HCT116 (cell line): ENCODE measurements around the gene UVSSA. TPM values are rescaled to one million over a fixed set of nuclear protein-coding genes. Genes with fewer than 3 reads are reported as not detected.

Experiments
- ATAC-seq: fragments of 200-7000 bp; cut with Tn5 transposase; 2 replicates; pipeline ENCODE4 v1.9.1; 2020; ENCODE audit warnings: mild to moderate bottlenecking, moderate library complexity
- BruUV-seq: library from RNA; stranded (reverse); fragments of 400-500 nt; replicated peaks from 2 replicates; lab custom pipeline; 2021; lab: Mats Ljungman, UMichigan
- CTCF ChIA-PET: fragments of 300-600 bp; sonication (Branson Sonifier 250); formaldehyde crosslinking; loops from one replicate; lab custom pipeline; 2021; ENCODE audit warnings: antibody characterized with exemption; lab: Charles Lee
- POLR2A ChIA-PET: fragments of 300-600, 350-600 bp; sonication (Branson Sonifier 250); formaldehyde crosslinking; loops from one replicate; lab custom pipeline; 2021; ENCODE audit warnings: antibody characterized with exemption; lab: Charles Lee
- RAD21 ChIA-PET, 2 experiments: fragments of 300-600 bp; sonication (Branson Sonifier 250); formaldehyde crosslinking; loops; one replicate each; lab custom pipeline; 2023; ENCODE audit warnings: low total read pairs in 2 of 2; ENCODE audit not compliant: uncharacterized antibody in 2 of 2, unreplicated experiment in 2 of 2, low non-redundant PET in 1 of 2; lab: Charles Lee
- DNase-seq: peaks from one replicate; pipeline ENCODE4 v3.0.0-alpha.2; 2010; ENCODE audit warnings: low read depth, low spot score
- H2AFZ ChIP-seq: fragments of 200-600 bp; shearing (Covaris generic), sonication (generic); 2 replicates; pipeline ENCODE4 v1.6.1; 2017; ENCODE audit warnings: low read depth, mixed run types, mixed read lengths, antibody characterized with exemption, low read length; ENCODE audit not compliant: poor library complexity, severe bottlenecking
- H3K27ac ChIP-seq: 2 replicates; pipeline ENCODE4 v1.5.1; 2012; ENCODE audit warnings: low read depth, low read length
- H3K27me3 ChIP-seq: fragments of 200-600 bp; sonication (generic); 2 replicates; pipeline ENCODE4 v1.6.1; 2016; ENCODE audit warnings: mixed run types, low read length, mixed read lengths; ENCODE audit not compliant: insufficient read depth
- H3K36me3 ChIP-seq, 2 experiments: fragments of 200-500 bp in 1 of 2; fragments of 200-600 bp in 1 of 2; sonication (Bioruptor generic) in 1 of 2; sonication (generic) in 1 of 2; 2 replicates each; pipeline versions ENCODE4 v1.5.1 to v1.6.1; 2014 to 2016; ENCODE audit warnings: low read length in 2 of 2, inconsistent platforms in 1 of 2, mixed read lengths in 1 of 2, mixed run types in 1 of 2; ENCODE audit not compliant: insufficient read depth in 2 of 2, control insufficient read depth in 1 of 2
- H3K4me1 ChIP-seq, 2 experiments: fragments of 200-600 bp in 1 of 2; sonication (generic) in 1 of 2; 2 replicates each; pipeline versions ENCODE4 v1.5.1 to v1.6.1; 2012 to 2017; ENCODE audit warnings: low read length in 2 of 2, inconsistent platforms in 1 of 2, mild to moderate bottlenecking in 1 of 2, mixed read lengths in 1 of 2, mixed run types in 1 of 2, moderate library complexity in 1 of 2; ENCODE audit not compliant: insufficient read depth in 2 of 2, control insufficient read depth in 1 of 2
- H3K4me2 ChIP-seq: fragments of 200-600 bp; sonication (generic); 2 replicates; pipeline ENCODE4 v1.6.1; 2017; ENCODE audit warnings: mixed run types, low read length, mixed read lengths
- H3K4me3 ChIP-seq, 2 experiments: fragments of 200-600 bp in 1 of 2; sonication (generic) in 1 of 2; replicated peaks in 1 of 2; 2 replicates each; pipeline ENCODE4 v1.5.1; 2011 to 2016; ENCODE audit warnings: low read length in 2 of 2, control low read depth in 1 of 2, low read depth in 1 of 2, mild to moderate bottlenecking in 1 of 2, mixed read lengths in 1 of 2, mixed run types in 1 of 2
- H3K79me2 ChIP-seq: fragments of 200-600 bp; sonication (generic); 2 replicates; pipeline ENCODE4 v1.6.1; 2017; ENCODE audit warnings: mild to moderate bottlenecking, mixed run types, low read length, moderate library complexity, mixed read lengths; ENCODE audit not compliant: insufficient read depth
- H3K9ac ChIP-seq: fragments of 200-600 bp; sonication (generic); 2 replicates; pipeline ENCODE4 v1.6.1; 2016; ENCODE audit warnings: low read length, mixed read lengths
- H3K9me2 ChIP-seq: fragments of 200-600 bp; sonication (generic), shearing (Covaris generic); 2 replicates; pipeline ENCODE4 v1.6.1; 2017; ENCODE audit warnings: mixed run types, mild to moderate bottlenecking, moderate library complexity; ENCODE audit not compliant: insufficient read depth
- H3K9me3 ChIP-seq, 2 experiments: fragments of 200-500 bp in 1 of 2; fragments of 200-600 bp in 1 of 2; sonication (Bioruptor generic) in 1 of 2; sonication (generic) in 1 of 2; 2 replicates each; pipeline ENCODE4 v1.6.1; 2014 to 2017; ENCODE audit warnings: low read length in 2 of 2, mixed read lengths in 2 of 2, inconsistent platforms in 1 of 2, low read depth in 1 of 2, mild to moderate bottlenecking in 1 of 2, mixed run types in 1 of 2, moderate library complexity in 1 of 2; ENCODE audit not compliant: control insufficient read depth in 1 of 2, insufficient read depth in 1 of 2
- H4K20me1 ChIP-seq: fragments of 200-600 bp; sonication (generic), shearing (Covaris generic); 2 replicates; pipeline ENCODE4 v1.6.1; 2017; ENCODE audit warnings: mixed run types, mild to moderate bottlenecking, moderate library complexity; ENCODE audit not compliant: insufficient read depth
- CBX3 ChIP-seq: IDR thresholded peaks from 2 replicates; pipeline ENCODE4 v1.6.1; 2012; ENCODE audit warnings: low read depth
- EGR1 ChIP-seq: IDR thresholded peaks from 2 replicates; pipeline ENCODE4 v1.6.1; 2012; ENCODE audit warnings: low read depth
- ELF1 ChIP-seq: IDR thresholded peaks from 2 replicates; pipeline ENCODE4 v1.6.1; 2012; ENCODE audit warnings: low read depth, borderline replicate concordance
- EZH2 ChIP-seq: fragments of 200-600 bp; sonication (generic); IDR thresholded peaks from 2 replicates; pipeline ENCODE4 v1.6.1; 2017; ENCODE audit warnings: antibody characterized with exemption, mixed run types
- FOSL1 ChIP-seq: IDR thresholded peaks from 2 replicates; pipeline ENCODE4 v1.6.1; 2012; ENCODE audit warnings: low read depth
- JUND ChIP-seq: IDR thresholded peaks from 2 replicates; pipeline ENCODE4 v1.6.1; 2012
- MAX ChIP-seq: IDR thresholded peaks from 2 replicates; pipeline ENCODE4 v1.6.1; 2012
- POLR2A ChIP-seq: IDR thresholded peaks from 2 replicates; pipeline ENCODE4 v1.7.0; 2011; ENCODE audit warnings: borderline replicate concordance; ENCODE audit not compliant: insufficient read depth, insufficient read length; ENCODE audit errors: extremely low read depth
- SIN3A ChIP-seq: IDR thresholded peaks from 2 replicates; pipeline ENCODE4 v1.6.1; 2012; ENCODE audit warnings: low read depth
- SP1 ChIP-seq: IDR thresholded peaks from 2 replicates; pipeline ENCODE4 v1.6.1; 2012; ENCODE audit warnings: low read depth
- TCF7L2 ChIP-seq: IDR thresholded peaks from 2 replicates; pipeline ENCODE4 v1.7.0; 2011; ENCODE audit warnings: borderline replicate concordance, inconsistent platforms; ENCODE audit not compliant: insufficient read depth, insufficient read length; ENCODE audit errors: extremely low read depth
- YY1 ChIP-seq: IDR thresholded peaks from 2 replicates; pipeline ENCODE4 v1.6.1; 2011; ENCODE audit warnings: low read length, low read depth, moderate library complexity, mild to moderate bottlenecking; ENCODE audit not compliant: insufficient replicate concordance; ENCODE audit errors: extremely low read depth
- ZBTB33 ChIP-seq: IDR thresholded peaks from 2 replicates; pipeline ENCODE4 v1.6.1; 2011; ENCODE audit warnings: mild to moderate bottlenecking, low read length, moderate library complexity; ENCODE audit not compliant: insufficient replicate concordance; ENCODE audit errors: extremely low read depth
- ZFX ChIP-seq: fragments of 450-650 bp; IDR thresholded peaks from 2 replicates; pipeline ENCODE4 v1.6.1; 2017
- ZNF274 ChIP-seq: fragments of 200-500 bp; sonication (Bioruptor generic); IDR thresholded peaks from 2 replicates; pipeline ENCODE4 v1.6.1; 2014; ENCODE audit warnings: mild to moderate bottlenecking, low read depth, low read length, inconsistent platforms
- intact Hi-C: fragments of 100-400 bp; cut with micrococcal nuclease; formaldehyde crosslinking; loops from 2 replicates; pipeline ENCODE4 v1.10.0; 2022
- total RNA-seq: library from RNA; stranded (reverse); gene quantifications from one replicate; pipeline ENCODE4 v1.2.1, GENCODE V29; 2021; ENCODE audit not compliant: unreplicated experiment
- TF ChIP-seq, protein P1 (sequence below): IDR thresholded peaks from 2 replicates; pipeline ENCODE4 v1.6.1; 2012
- TF ChIP-seq, protein P2 (sequence below), 3 experiments: fragments of 200-600 bp in 1 of 3; sonication (generic) in 1 of 3; IDR thresholded peaks in 2 of 3; conservative IDR thresholded peaks in 1 of 3; 2 replicates each; pipeline ENCODE4 v1.5.1; 2012 to 2017; ENCODE audit warnings: low read depth in 2 of 3, low read length in 2 of 3, antibody characterized with exemption in 1 of 3, borderline replicate concordance in 1 of 3, control low read depth in 1 of 3, mild to moderate bottlenecking in 1 of 3, mixed read lengths in 1 of 3, mixed run types in 1 of 3, moderate library complexity in 1 of 3; ENCODE audit not compliant: insufficient read depth in 1 of 3

UVSSA gene
- total RNA-seq, 1 experiment from 2014 or later: 30.5 TPM

GRCh38 chr4:1315306-1315705 lies 31.7 kb upstream of the UVSSA start:
- RAD21 ChIA-PET: no interaction called here
- Histone ChIP-seq H3K4me2 (no peak overlapping the region), H3K9ac (no peak overlapping the region), H3K79me2 (peaks cover 61% of the 10 kb centered on the region), H3K27ac (no peak overlapping the region), H3K9me3 (no peaks in the 10 kb centered on the region), H3K9me2 (no peaks in the 10 kb centered on the region), H3K36me3 (peaks cover 27 to 48% of the 10 kb centered on the region in 2 experiments), H3K27me3 (no peaks in the 10 kb centered on the region), H2AFZ (no peak overlapping the region), H4K20me1 (no peaks in the 10 kb centered on the region), H3K4me1 (no peaks in the 10 kb centered on the region), H3K4me3 (no peak overlapping the region)
- DNase-seq (no peak), ATAC-seq (no peak)
- intact Hi-C loops: no loop called here
- CTCF ChIA-PET: no interaction called here
- POLR2A ChIA-PET: no interaction called here
- TF ChIP-seq SIN3A: no peak
- TF ChIP-seq SP1: no peak
- no peak for TF ChIP-seq POLR2A
- TF ChIP-seq ZBTB33: no peak
- TF ChIP-seq MAX: no peak
- TF ChIP-seq, protein P1, sequence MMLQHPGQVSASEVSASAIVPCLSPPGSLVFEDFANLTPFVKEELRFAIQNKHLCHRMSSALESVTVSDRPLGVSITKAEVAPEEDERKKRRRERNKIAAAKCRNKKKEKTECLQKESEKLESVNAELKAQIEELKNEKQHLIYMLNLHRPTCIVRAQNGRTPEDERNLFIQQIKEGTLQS: no peak
- TF ChIP-seq CBX3: no peak
- no peak for TF ChIP-seq EGR1
- TF ChIP-seq ZNF274: no peak
- no peak for TF ChIP-seq EZH2
- TF ChIP-seq FOSL1: no peak
- no peak for TF ChIP-seq YY1
- no peak for TF ChIP-seq TCF7L2
- no peak for TF ChIP-seq ELF1
- no peak for TF ChIP-seq ZFX
- TF ChIP-seq, protein P2, sequence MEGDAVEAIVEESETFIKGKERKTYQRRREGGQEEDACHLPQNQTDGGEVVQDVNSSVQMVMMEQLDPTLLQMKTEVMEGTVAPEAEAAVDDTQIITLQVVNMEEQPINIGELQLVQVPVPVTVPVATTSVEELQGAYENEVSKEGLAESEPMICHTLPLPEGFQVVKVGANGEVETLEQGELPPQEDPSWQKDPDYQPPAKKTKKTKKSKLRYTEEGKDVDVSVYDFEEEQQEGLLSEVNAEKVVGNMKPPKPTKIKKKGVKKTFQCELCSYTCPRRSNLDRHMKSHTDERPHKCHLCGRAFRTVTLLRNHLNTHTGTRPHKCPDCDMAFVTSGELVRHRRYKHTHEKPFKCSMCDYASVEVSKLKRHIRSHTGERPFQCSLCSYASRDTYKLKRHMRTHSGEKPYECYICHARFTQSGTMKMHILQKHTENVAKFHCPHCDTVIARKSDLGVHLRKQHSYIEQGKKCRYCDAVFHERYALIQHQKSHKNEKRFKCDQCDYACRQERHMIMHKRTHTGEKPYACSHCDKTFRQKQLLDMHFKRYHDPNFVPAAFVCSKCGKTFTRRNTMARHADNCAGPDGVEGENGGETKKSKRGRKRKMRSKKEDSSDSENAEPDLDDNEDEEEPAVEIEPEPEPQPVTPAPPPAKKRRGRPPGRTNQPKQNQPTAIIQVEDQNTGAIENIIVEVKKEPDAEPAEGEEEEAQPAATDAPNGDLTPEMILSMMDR (IDR thresholded peaks at IDR 0.05 in 2 of 3, conservative IDR thresholded peaks at IDR 0.05 in 1 of 3; ENCODE audit: borderline replicate concordance in 1 of 3, insufficient read depth in 1 of 3, low read depth in 2 of 3, low read length in 2 of 3): no peak
- TF ChIP-seq JUND: no peak
- no TSS peak for BruUV-seq
